22Rv1 (cell line): ENCODE results near the gene PLA2G4C.

Experiments used
- CTCF ChIP-seq: fragments of 450-650 bp; IDR thresholded peaks from 2 replicates; pipeline ENCODE4 v1.5.1; 2017; ENCODE audit warnings: mild to moderate bottlenecking
- ZFX ChIP-seq: fragments of 450-650 bp; IDR thresholded peaks from 2 replicates; pipeline ENCODE4 v1.6.1; 2017; ENCODE audit warnings: antibody characterized with exemption, borderline replicate concordance

DNA sequence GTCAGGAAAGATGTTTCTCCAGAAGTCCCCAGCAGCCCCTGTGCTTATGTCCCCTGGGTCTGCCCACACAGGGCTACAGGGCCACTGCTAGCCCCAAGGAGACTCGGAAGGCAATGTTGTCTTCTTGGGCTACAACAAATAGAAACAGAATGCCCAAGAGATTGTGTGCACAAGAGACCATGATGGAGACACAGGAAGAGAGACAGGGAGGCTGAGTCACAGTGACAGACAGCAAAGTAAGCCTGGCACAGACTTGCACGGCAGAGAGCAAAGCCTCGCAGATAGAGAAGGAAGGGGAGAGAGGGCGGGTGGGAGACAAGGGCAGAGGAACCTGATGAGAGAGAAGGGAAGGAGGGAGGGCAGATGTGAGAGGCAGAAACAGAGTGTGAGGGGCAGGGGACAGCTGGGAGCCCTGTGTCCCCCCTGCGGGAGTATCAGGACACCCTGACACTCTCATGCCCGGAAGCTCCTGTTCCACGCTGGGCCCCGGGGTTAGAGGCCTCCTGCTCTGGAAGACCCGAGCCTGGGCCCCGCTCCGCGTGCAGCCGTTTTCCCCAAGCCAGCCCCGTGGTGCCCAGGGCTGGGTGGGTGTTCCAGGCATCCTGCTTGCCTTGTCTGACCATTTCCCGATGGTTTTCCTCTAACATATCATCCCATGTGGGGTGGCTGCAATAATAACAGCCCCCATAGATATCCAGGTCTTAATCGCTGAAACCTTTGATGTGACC lies 2.7 kb upstream of the PLA2G4C start:
- TF ChIP-seq CTCF, result no peak
- no peak for TF ChIP-seq ZFX
